Subcutaneous adipose tissue (tissue), 4 donors: ENCODE results near the gene KLHL11. TPM values are rescaled to one million over a fixed set of nuclear protein-coding genes. Genes with fewer than 3 reads are reported as not detected.

Source experiments
- total RNA-seq, 4 donors: library from RNA; depleted of rRNA; stranded (reverse); fragments of >200 nt; gene quantifications; one replicate each; pipeline ENCODE4 v1.1.0, GENCODE V29; 2016
- TF ChIP-seq, protein P1 (sequence below): fragments of 450-650 bp; IDR thresholded peaks from one replicate; pipeline ENCODE4 v1.5.1; 2016; ENCODE audit warnings: low read depth, mild to moderate bottlenecking, control low read depth, antibody characterized with exemption, moderate library complexity

KLHL11 gene
- total RNA-seq, 4 donors from 2014 or later: 15.1 to 20.5 (median 17.8) TPM

DNA sequence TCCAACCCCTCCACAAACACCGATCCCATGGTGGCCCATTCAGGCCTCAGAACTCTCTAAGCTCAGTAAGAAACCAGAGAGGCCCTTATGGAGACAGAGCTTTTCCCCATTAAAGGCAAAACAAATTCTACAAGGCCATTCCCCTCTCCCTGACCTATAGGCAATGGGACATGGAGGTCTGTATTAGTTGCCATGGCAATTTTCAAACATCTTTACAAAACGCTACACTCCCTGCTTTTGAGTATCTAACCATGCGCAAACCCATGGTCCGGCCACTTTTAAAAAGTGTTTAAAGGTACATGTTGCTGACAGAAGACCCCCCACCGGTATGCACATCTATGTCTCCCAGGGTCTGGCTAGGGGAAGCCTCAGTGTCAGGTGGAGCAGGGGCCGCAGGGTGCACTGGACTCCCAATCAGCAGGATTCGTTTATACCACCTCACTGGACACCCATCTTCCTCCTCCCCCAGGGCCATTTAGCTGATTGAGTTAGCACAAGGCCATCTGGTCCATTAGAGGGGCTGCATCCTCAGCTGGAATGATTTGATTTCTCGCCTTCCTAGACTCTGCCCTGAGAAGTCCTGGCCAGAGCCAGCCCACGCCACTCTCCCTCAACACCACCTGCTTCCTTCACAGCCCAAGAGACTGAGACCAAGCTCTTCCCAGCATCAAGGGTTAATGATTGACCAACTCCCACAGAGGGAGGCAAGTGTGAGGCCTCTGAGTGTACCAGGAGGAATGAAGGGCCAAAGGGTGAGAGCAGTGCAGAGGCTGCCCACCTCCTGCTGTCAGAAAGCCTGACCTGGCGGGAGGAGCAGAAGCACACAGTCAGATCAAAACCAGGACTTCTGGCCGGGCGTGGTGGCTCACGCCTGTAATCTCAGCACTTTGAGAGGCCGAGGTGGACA, 42.7 kb upstream of the KLHL11 start:
- TF ChIP-seq, protein P1, sequence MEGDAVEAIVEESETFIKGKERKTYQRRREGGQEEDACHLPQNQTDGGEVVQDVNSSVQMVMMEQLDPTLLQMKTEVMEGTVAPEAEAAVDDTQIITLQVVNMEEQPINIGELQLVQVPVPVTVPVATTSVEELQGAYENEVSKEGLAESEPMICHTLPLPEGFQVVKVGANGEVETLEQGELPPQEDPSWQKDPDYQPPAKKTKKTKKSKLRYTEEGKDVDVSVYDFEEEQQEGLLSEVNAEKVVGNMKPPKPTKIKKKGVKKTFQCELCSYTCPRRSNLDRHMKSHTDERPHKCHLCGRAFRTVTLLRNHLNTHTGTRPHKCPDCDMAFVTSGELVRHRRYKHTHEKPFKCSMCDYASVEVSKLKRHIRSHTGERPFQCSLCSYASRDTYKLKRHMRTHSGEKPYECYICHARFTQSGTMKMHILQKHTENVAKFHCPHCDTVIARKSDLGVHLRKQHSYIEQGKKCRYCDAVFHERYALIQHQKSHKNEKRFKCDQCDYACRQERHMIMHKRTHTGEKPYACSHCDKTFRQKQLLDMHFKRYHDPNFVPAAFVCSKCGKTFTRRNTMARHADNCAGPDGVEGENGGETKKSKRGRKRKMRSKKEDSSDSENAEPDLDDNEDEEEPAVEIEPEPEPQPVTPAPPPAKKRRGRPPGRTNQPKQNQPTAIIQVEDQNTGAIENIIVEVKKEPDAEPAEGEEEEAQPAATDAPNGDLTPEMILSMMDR: no peak

DNA sequence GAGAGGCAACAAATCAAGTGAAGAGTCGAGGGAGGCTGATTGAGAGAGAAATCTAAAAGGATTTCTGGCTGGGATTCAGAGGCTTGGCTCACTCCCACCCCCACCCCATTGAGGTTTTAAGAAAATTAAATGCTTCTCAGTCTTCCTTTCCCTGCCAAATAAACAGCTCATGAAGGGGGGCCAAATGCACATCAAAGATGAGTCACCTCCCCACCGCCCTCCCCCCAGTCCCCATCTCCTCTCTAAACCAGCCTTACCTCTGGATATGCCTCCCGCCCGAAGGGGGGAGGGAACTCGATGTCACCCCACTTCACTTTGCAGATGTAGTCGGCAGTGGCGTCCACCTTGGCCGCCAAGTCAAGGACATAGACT, 41.9 kb upstream of the KLHL11 start:
- TF ChIP-seq, protein P1: no peak

DNA sequence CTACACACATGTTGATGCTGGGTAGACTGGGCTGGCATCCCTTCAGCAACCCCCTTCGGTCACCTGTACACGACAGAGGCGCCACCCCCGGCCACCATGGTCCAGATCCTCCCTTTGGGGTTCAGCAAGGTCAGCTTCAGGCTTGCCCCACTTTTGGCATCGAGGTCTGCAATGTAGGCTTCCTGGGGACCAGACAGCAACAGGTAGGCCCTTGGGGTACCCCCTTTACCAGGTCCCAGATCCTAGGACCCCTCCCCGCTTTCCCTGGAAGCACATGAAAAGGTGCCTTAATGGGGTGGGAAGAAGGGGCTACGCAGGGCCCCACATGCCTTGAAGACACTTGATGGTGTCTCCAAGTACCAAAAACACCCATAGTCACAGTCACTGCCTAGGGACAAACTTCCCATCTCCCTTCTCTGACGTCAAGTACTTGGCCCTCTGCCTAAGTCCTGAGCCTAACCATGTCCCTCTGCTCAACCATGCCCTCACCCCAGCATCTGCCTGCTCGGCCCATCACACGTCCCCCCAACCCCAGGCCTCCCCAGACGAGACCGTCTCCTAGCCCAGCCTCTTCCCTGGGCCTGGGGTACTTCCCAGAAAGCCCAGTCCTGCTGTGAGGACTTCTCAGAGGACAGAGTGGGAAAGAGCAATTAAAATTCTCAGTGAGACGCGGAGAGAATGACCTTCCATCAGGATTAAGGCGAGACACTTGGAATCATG, 41.4 kb upstream of the KLHL11 start:
- TF ChIP-seq, protein P1: no peak

DNA sequence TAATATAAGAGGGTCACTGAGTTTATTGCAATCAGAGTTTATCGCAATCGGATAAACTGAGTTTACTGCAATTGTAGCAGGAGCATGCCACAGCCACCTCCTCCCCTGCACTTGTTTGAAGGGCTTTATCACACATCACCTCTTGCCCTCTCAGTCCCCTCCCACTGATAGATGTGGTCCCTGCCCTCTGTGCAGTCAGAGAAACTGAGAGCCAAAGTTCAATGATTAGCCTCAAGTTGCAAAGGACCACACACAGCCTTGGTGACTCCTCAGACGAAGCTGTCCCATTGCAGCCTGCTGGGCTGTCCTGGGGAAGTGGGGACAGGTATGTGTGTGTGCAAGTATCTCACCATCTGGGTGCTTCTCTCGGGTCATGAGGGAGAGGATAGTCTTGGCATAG, 39.9 kb upstream of the KLHL11 start:
- TF ChIP-seq, protein P1: no peak

DNA sequence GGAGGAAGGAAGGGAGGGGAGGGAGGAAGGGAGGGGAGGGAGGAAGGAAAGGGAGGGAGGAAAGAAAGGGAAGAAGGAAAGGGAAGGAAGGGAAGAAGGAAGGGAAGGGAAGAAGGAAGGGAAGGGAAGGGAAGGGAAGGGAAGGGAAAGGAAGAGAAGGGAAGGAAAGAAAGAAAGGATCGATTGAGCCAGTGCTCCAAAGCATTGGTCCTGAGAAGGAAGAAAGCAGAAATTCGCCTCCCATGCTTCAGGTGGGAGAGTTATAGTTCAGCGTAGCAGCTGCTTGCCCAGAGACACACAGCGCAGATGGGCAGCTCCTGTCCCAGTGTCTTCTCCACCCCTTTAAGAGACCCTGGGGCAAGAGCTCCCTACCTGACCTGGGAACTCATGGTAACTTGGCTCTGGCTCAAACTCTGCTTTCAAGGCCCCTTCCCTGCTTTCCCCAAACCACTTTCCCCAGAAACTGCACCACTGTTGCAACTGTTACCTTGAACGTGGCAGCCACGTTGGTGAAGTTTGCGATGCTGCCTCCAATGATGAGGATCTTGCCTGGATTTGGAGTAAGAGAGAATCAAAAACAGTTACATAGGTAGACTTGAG, 39.1 kb upstream of the KLHL11 start:
- TF ChIP-seq, protein P1: no peak

DNA sequence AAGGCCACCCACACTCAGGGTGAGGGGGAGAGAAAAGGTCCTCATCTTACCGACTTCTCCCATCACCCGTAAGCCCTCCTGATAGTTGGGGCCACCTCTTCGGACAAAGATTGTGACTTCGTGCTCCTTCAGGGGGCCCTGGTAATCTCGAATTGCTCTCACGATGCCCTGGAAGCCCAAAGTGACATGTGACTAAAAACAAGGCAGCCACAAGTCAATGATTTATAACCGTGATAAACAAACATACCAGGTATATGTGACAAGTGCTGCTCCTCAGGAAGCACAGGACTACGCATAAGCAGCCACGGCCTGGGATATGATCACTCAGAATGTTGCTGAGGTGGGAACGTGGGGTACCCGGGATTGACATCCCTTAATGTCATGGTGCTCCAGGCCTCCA, 36.4 kb upstream of the KLHL11 start:
- TF ChIP-seq, protein P1: no peak

DNA sequence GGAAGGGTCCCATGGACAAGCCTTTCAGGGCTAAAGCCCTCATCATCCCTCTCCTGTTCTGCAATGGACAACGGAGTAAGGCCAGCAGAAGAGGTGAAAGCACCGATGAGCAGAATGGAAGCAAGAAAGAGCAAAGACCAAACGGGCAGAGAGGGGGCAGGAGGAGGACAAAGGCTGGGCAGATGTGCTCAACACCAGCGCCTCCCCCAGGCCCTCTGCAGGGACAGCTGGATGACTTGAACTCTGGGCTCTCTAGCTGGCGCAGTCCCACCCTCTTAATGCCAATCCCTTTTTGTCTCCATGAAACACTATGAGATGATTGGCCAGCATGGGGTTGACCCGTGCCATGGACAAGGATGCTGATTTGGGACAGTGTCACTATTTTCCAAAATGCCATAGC, 31.5 kb upstream of the KLHL11 start:
- TF ChIP-seq, protein P1: no peak
